Ovary (tissue), 3 donors: ENCODE results near the gene MDM2.

Experiments used
- POLR2A ChIP-seq: fragments of 450-650 bp; IDR thresholded peaks from one replicate; pipeline ENCODE4 v1.6.1; 2017; ENCODE audit warnings: antibody characterized with exemption, mild to moderate bottlenecking, moderate library complexity
- TF ChIP-seq, protein P1 (sequence below), 3 donors: fragments of 450-650 bp in 2 of 3; fragments of 200-600 bp in 1 of 3; IDR thresholded peaks; one replicate each; pipeline versions ENCODE4 v1.5.1 to v1.8.0; 2016 to 2022; ENCODE audit warnings: antibody characterized with exemption in 3 of 3, mild to moderate bottlenecking in 1 of 3
- donor health status: DM: no; HTN: no; CAD: no.

DNA sequence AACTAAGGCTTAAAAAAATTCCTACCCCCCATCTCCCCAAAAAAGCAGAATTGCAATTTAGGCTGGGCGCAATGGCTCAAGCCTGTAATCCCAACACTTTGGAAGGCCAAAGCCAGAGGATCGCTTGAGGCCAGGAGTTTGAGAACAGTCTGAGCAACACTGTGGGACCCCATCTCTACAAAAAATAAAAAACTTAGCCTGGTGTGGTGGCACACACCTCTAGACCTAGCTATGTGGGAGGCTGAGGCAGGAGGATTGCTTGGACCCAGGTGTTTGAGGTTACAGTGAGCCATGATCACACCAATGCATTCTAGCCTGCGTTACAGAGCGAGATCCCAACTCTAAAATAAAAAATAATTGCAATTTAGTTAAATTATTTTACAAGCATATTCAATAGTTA, 70.9 kb downstream of the MDM2 start:
- no peak for TF ChIP-seq POLR2A
- TF ChIP-seq, protein P1, sequence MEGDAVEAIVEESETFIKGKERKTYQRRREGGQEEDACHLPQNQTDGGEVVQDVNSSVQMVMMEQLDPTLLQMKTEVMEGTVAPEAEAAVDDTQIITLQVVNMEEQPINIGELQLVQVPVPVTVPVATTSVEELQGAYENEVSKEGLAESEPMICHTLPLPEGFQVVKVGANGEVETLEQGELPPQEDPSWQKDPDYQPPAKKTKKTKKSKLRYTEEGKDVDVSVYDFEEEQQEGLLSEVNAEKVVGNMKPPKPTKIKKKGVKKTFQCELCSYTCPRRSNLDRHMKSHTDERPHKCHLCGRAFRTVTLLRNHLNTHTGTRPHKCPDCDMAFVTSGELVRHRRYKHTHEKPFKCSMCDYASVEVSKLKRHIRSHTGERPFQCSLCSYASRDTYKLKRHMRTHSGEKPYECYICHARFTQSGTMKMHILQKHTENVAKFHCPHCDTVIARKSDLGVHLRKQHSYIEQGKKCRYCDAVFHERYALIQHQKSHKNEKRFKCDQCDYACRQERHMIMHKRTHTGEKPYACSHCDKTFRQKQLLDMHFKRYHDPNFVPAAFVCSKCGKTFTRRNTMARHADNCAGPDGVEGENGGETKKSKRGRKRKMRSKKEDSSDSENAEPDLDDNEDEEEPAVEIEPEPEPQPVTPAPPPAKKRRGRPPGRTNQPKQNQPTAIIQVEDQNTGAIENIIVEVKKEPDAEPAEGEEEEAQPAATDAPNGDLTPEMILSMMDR (IDR thresholded peaks at IDR 0.05): no peak
